GM18909 (cell line): ENCODE measurements around the gene CCDC9B.
A peak's percentile ranks its signal among the peaks of the same experiment; 100 is the strongest.

Experiments used
- ATAC-seq: cut with Tn5 transposase; IDR thresholded peaks from one replicate; pipeline ENCODE4 v1.9.1; 2021; ENCODE audit warnings: mild to moderate bottlenecking; ENCODE audit not compliant: unreplicated experiment, poor library complexity

CCDC9B gene

DNA sequence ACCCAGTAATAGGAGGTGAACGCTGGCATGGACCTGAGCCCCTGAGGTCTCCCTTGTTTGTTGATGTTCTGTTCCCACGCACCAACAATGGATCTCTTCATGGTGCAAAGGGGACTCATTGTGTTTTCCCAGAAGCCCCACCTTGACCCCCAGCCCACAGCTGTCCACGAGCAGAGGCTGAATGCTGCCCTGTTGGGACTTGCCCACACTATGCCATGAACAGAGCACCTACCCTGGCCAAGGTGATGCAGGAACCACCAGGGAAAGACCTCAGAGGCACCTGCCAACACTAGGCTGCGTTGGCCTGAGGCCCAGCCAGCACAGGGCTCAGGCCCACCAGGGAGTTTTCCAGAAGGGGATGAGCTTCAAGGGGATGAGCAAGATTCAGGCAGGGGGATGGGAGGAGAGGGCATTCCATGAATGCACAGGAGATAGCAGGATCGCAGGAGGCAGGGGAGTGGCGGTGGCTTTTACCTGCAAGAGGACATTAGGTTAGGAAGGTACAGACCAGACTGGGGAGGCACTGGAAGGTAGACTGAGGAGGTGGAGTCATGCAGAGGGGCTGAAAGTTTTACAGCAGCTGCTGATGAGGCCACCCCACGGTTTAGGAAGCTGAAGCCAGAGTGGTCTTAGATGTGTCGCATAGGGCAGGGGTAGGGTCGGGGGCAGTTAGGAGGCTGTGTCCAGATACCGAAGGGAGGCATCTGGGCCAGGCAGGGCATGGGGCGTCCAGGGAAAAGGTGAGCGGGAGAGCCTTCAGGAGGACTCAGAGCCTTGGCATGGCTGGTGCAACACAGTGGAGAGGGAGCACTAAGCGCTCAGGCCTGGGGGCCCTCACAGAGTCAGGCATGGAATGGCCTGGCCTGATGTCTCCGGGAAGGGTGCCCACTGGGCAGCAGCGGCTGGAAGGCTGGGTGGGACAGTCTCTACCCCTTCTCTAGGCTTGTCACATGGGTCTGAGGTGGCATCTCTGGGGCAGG is 6.1 kb upstream of the CCDC9B start:
- no peak for ATAC-seq

DNA sequence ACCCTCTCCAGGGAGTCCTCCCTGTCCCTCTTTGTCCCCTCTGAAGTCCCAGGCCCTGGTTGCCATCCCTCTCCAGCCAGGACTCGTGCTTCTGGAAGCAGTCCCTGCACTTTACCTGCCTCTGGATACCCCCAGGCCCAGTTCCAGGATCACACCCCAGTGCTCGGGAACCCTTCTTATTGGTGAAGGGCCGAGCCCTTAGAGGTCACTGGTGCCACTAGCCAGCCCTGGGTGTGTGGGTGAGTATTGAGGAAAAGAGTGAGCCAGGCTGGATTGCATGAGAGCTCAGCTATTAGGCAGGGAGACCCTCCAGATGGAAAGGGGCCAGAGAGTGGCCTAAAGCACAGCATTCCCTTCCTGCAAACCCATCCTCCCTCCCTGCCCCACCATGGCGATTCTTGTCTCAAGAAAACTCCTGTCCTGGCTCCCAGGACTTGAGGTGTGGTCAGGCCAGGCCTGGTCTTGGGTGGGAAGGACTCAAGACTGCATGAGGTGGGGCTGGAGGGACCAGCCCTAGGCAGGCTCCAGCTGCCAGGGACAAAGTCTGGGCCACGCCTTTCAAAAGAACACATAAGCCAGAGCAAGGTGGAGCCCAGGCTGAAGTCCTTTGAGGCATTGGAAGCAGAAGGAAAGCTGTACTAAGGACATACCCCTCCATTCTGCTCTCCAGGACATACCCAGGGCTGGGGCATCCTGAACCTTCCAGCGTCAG is 5.3 kb upstream of the CCDC9B start:
- ATAC-seq = no peak

DNA sequence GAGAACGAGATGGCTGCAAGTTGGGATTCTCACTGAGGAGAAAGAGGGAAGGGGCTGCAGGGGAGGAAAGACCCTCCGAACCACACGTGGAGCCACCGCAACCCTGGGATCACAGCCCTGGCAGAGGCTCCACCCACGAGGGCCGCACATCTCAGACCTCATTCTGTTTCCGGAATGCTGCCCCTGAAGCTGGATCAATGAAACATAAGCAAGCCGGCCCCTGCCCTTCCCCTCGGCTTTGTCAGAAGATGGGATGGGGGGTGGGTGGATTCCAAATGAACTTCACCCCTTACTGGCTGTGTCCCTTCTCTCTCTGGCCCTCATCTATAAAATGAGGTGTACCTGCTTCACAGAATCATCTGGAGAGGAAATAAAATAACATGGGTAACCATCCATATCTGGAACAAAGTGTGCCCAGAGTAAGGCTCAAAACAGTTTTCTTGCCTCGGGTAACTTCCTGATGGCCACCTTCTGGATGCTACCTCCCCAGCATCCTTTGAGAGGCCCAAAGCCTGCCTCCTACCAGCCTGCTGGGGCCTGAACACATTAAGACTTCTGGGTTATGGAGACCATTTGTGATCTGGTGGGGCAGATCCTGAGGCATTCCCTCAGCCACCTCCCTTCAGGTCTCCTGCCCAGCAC is 4.6 kb upstream of the CCDC9B start:
- no peak for ATAC-seq

DNA sequence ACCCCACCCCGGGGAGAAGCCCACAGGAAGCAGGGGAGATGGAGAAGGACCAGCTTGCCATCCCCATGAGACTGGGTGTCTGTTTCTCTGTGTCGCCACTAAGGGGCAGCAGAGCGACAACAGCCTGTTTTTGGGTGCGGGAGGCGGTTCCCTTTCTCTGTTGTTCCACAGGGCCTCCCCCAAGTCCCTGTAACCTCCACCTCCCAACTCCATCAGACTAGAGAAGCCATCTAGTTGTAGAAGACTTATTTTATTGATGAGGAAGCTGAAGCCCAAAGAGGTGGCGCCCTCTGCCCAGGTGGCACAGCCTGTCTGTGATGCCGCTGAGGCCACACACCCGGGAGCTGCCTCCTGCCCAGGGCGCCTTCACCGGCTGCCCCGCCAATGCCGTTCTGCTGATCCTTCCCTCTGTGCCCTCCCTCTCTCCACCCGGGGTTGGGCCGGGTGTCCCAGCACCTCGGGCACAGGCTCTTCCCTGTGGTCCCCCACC is 3.9 kb upstream of the CCDC9B start:
- no peak for ATAC-seq

DNA sequence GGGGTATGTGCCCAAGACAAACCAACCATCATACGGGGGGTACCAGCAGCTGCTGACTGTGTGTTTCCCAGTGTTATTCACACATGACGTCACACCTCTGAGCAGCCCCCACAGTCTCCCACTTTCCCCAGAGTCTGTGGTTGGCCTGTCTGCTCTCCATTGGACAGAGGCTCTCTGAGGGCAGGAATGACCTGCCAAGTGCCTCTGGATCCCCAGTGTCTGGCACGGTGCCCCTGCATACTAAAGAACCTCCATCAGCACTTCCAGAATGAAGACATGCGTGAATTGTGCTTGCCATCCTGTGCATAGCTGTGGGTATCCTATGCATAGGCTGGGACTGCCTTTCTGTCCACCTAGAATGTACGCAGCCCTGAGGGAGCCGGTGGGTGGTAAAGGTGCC is 3.5 kb upstream of the CCDC9B start:
- ATAC-seq = no peak

DNA sequence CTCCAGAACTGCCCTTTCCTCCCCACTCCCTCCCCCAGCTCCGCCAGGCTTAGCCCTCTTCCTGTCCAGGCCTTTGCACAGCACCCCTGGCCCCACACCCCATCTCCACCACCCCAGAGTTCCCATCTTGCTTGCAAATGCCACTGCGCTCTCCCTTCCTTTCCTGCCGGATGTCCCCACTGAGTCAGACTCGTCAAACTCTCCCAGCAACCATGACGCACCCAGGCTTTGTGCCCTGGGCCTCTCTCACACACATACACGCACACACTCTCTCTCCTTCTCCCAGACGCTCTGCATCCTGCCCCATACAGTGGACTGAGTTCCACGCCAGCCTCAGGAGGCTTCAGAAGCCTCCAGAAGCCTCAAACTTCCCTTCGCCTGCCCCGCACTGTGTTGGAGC is 2.8 kb upstream of the CCDC9B start:
- no peak for ATAC-seq

DNA sequence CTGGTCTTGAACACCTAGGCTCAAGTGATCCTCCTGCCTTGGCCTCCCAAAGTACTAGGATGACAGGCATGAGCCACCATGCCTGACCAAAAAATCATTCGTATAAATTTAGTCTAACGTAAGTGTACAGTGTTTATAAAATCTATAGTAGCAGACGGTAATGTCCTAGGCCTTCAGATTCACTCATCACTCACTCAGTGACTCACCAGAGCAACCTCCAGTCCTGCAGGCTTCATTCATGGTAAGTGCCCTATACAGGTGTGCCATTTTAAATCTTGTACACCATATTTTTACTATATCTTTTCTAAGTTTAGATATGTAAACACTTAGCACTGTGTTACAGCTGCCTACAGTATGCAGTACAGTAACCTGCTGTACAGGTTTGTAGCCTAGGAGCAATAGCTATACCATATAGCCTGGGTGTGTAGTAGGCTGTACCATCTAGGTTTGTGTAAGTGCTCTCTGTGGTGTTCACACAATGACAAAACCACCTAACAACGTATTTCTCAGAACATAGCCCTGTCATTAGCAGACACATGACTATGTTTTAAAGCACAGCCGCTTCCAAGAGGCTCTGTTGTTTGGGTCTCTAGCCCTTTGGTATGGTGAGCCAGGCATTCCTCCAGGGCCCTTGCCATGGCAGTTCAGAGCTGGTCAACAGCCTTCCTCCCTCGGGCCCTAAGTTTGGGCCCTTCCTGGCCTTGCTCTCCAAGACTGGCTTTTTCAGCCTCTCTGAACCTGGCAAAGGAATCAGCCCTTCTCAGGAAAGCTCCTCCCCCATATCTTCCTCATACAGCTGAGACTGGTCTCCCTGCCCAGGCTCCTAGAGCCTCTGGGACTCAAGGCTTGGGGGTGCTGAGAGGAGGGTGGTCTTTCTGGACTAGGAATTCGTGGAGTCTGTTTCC is 1.9 kb upstream of the CCDC9B start:
- ATAC-seq = no peak

DNA sequence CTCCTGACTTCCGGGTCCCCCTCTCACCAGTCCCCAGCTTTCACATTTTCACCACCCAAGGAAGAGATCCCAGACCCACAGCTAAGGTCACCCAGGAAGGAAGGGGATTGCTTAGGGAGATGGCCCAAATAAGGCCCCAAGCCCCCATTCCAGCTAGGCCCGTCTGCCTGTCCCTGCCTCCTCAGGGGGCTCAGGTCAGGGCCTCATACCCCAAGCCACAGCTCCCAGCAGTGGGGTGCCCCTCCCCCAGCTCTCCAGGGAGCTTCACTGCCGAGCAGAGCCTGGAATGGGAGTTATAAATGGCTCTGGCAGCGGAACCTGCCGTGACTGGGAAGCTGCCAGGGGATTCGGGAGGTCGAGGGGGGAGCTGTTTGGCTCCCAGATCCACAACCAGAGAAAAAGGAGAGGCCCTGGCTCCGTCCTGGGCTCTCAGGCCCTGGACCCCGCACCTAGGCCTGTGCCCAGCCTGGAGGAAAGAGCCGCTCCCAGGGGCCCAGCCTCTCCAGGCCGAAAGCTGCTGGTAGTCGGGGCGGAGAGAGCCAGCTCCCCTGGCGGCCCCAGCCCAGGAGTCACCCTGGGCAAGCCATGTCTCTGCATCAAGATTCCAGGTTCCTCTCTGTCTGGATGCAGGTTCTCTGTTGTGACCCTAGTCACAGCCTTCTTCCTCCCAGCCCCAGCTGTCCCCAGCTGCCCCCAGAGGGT is 550 bp downstream of the CCDC9B start:
- no peak for ATAC-seq

DNA sequence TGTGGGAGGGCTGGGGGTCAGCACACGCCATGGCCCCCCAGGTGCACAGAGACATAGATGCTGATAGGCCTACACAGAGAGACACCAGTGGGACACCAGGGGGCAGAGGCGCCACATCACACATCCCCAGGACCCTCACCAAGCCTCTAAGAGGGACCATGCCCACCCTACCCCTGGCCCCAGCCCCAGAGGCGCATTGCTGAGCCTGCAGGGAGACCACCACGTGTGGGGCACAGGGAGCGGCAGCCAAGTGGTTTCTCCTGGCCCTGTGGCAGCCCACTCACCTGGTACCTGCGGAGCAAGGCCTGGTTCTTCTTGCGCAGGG is 1.2 kb downstream of the CCDC9B start:
- ATAC-seq = no peak

DNA sequence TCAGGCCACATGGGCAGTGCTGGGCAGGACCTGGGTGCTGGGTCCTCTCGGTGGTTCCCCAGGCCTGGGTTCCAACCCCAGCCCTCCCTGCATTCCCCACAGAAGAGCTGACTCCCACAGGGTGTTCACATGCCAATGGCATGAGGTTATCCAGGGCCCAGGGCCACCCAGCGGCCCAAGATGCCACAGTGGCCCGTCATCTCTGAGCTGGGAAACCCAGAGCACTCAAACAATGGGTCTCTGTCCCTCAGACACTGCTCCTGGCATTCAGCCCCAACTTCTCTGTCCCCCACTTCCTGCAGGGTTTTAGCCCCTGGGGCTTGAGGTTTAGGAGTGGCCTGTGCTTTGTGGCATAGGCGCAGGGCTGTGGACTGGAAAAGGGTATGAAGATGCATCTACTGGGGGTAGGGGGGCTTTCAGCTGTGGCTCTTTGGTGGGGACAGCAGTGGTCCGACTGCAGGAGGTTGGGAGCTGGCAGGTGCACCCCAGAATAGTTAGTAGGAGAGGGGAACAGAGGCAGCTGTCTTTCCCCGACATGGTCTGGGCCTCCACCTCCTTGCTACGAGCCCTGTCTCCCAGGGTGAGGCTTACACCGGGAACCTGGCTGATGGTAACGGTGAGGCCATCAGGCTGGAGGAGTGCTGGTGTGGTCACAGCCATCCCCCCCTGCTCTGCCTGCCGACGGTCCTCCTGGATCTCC is 1.7 kb downstream of the CCDC9B start:
- no peak for ATAC-seq

DNA sequence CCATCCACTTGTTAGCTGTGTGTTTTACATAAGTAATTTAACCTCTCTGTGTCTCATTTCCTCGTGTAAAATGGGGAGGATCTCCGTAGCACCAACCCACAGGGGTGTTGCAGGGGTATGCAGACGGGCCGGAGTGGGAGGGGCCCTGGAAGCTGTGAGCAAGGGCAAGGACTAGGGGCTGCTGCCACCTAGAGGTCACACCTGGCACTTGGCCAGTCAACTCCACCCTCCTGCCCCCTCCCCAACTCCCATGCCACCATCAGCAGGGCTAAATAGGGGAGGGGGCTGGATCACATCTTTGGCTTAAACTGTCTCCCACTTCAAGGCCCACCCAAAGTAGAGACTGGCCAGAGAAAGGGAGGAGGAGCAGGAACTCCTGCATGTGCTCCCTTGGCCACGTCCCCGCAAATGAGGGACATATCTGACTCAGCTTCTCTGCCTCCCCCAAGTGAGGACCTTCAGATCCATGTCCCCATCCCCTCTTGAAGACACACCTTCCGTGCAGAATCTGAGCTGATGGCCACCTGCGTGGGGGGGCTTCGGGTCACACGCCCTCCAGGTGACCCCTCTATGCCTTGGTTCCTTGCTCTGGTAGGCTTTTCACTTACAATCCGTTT is 2.6 kb downstream of the CCDC9B start:
- peak; percentile 50 for ATAC-seq

DNA sequence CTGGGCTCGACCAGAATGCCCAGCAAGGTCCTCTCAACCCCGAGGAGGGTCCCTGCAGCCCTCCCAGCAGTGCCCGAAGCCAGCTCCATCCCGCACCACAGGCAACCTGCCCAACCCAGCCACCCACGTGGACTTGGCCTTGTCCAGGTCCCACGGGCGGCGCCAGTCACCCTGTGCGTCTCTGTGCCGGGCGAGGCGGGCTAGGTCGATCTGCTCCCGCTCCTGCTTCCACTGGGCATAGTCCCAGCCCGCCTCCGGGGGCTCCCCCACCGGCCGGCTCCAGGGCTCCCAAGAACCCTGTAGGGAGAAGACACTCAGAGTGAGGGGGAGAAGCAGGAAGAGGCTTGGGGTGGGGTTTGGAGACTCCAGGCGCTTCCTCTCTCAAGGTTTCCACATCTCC is 3.1 kb downstream of the CCDC9B start:
- no peak for ATAC-seq

DNA sequence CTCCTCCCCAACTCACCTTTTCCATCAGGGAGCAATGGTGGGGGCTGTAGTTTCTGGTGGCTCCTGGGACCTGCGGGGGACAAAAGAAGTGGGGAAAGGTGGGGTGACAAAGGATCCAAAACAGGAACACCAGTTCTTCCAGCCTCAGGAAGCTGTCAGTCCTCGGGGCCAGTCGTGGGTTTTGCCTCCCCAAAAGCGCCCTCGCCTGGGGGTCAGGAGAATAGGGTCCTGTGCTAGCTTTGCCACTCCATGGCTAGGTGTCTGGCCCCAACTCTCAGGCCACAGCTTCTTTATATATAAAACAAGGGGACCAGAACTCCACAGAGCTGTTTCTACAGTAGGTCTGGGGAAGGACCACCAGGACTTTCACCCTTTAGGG is 4.0 kb downstream of the CCDC9B start:
- no peak for ATAC-seq

DNA sequence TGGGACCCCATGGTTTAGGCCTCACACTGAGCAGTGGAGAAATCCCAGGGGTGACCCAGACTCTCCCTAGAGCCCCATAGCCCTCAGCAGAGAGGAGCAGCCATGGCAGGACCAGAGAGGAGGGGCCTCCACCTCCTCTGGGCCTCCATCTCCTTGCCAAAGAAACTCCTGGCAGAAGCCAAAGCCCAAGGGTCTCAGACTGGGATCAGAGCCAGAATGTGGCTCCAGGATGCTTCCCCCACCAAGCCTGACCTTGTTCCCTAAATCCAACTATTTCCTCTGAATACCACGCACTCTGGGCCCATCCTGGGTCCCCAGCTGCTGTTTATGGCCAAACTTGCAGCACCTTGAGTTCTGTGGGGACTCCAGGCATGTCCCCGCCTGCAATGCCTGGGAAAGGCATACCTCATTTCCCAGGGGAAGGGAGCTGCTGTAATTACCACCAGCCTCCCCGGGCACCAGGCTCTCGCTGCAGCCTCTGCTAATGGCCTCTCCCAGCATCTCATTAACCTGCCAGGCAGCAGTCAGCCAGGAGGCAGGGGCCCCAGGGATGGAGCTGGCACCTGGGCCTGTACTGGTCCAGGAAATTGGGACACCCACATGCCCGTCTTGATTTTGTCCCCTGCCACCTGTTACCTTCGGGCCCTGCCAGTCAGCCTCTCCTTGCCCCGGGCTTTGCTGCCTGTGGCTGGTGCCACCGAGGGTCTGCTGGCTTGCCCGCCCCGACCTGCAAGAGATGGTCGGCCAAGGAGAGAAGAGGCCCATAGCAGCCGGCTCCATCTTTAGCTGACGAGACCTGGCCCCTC is 4.6 kb downstream of the CCDC9B start:
- ATAC-seq = no peak

DNA sequence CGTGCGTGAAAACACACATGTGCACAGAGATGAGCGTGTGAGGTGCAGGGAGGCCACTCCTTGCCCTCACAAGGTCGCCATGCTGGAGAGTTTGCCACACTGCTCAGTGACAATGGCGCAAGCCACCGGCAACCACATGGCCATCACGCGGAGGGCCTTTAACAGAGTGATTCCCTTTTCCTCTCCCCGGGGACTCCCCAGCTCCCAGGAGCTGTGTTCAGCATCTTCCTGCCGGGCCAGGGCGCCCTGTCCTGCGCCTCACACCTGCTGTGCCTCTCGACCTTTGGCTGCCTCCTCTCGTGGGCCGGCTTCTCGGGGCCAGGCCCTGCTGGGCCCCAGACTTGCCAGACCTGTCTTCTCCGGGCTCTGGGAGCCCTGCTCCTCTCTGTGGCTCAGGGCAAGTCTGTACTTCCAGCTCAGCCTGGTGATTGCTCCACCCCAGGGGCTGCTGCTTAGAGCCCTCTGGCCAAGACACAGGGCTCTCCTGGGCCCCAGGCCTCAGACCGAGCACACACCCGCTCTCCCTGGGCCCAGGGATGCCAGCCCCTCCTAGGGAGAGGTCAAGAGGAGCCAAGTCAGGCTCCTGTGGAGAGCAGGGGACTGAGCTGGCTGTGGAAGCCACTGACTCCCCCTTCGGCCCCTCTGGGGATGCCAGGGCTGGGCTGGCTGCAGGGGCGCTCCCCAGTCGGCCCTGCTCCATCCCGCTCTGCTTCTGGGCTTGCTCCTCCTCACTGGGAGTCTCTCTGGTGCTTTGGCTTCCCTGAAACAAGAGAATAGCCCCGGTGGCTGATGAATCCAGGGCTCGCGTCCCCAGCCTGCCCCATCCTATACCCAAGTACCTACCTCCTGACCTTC is 5.6 kb downstream of the CCDC9B start:
- no peak for ATAC-seq

DNA sequence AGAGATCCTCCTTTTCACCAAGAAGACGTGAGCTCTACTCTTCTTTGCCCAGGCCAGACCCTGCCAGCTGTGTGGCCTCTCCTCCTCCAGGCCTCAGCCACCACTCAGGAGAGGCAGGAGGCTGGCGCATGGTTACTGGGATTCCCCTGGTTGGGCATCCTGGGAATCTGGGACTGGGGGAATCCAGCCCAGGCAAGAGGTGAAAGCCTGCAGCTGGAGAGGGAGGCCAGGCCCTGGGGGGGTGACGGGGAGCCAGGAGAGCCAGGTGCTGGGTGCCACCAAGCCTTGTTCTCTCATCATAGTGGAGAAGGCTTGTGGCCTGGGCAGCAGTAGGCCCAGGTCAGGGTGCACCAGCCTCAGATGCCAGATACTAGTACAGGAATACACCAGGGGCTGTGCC is 6.2 kb downstream of the CCDC9B start:
- ATAC-seq = no peak
